ENCODE data around the gene PTPN12.
"Not testable (repeated sequence)": the region's sequence is repeated elsewhere in the genome, so short reads cannot be mapped to it uniquely, and the experiment has no call there.

The PTPN12 gene

DNA sequence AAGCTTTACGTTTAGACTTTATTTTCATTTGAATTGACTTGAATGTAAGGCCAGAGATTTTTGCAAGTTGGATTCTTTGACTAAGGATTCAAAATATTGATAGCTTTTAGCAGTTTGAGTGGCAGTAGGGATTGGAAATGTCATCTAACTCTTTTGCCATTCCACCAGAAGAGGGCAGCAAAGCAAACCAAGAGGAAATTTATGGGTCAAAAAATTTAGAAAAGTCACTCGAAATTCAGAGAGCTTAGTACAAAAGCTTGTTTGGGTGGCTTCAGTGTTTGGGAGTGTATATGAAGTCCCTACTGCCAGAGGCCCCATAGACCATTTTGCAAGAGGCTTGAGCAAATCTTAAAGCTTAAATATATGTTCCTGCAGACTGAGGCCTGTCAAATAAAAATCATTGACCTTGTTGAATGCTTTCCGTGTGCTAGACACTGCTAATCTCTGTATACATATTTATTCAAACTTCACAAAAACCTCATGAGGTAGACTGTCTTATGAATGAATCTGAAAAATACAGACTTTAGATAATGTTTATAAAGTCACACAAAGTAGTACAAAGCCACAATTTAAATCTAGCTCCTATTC, 114.6 kb downstream of the PTPN12 start:
- peak; percentile 34 for DNase-seq (ENCODE audit: low spot score)
- no peak overlapping the region for H3K27ac ChIP-seq
- CTCF ChIA-PET: interaction anchor here (0.6 to 3.2 kb wide), 19 partner anchors 8 to 289 kb away, joined by 3 to 15 read pairs (median 4); no protein-coding TSS in a partner anchor
- POLR2A ChIA-PET (ENCODE audit: low non-redundant PET): interaction anchor here (0.5 kb wide), 1 partner anchor 67 kb away, joined by 3 read pairs; no protein-coding TSS in a partner anchor
- TF ChIP-seq, protein P1, sequence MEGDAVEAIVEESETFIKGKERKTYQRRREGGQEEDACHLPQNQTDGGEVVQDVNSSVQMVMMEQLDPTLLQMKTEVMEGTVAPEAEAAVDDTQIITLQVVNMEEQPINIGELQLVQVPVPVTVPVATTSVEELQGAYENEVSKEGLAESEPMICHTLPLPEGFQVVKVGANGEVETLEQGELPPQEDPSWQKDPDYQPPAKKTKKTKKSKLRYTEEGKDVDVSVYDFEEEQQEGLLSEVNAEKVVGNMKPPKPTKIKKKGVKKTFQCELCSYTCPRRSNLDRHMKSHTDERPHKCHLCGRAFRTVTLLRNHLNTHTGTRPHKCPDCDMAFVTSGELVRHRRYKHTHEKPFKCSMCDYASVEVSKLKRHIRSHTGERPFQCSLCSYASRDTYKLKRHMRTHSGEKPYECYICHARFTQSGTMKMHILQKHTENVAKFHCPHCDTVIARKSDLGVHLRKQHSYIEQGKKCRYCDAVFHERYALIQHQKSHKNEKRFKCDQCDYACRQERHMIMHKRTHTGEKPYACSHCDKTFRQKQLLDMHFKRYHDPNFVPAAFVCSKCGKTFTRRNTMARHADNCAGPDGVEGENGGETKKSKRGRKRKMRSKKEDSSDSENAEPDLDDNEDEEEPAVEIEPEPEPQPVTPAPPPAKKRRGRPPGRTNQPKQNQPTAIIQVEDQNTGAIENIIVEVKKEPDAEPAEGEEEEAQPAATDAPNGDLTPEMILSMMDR (conservative IDR thresholded peaks at IDR 0.05; ENCODE audit: low read depth): peak; percentile 84

DNA sequence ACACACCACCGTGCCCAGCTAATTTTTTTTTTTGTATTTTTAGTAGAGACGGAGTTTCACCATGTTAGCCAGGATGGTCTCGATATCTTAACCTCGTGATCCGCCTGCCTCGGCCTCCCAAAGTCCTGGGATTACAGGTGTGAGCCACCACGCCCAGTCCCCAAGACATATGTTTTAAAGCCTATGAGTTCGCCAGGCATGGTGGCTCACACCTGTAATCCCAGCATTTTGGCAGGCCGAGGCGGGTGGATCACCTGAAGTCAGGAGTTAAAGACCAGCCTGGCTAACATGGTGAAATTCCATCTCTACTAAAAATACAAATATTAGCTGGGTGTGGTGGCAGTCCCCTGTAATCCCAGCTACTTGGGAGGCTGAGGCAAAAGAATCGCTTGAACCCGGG, 115.7 kb downstream of the PTPN12 start:
- H3K27ac ChIP-seq; DNase-seq (ENCODE audit: low spot score); POLR2A ChIA-PET (ENCODE audit: low non-redundant PET): not testable (repeated sequence)
- CTCF ChIA-PET: interaction anchor here (0.6 to 3.2 kb wide), 2 partner anchors 107 to 296 kb away, joined by 3 to 15 read pairs; no protein-coding TSS in a partner anchor

DNA sequence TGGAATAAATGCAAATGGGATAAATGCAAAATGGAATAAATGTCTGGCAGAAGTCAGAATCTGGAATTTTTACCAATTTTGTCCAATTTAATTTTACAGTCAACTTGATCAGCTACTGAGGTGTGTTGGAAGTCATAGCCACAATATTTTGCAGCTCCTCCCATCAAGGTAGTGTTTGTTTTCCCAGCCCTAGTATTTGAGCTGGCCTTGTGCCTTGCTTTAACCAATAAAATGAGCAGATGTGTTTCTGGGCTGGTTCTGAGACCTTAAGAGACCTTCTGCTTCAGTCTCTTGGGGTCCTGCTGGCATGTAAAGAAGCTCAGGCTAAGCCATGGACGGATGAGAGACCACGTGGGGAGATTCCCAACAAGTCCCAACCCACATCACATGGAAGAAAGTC, 116.5 kb downstream of the PTPN12 start:
- no peak for DNase-seq (ENCODE audit: low spot score)
- POLR2A ChIA-PET (ENCODE audit: low non-redundant PET): no interaction called here
- H3K27ac ChIP-seq: no peak overlapping the region
- TF ChIP-seq, protein P1 (conservative IDR thresholded peaks at IDR 0.05; ENCODE audit: low read depth): no peak
- CTCF ChIA-PET: interaction anchor here (0.6 to 3.2 kb wide), 3 partner anchors 11 to 120 kb away, joined by 6 to 15 read pairs (median 10); no protein-coding TSS in a partner anchor

DNA sequence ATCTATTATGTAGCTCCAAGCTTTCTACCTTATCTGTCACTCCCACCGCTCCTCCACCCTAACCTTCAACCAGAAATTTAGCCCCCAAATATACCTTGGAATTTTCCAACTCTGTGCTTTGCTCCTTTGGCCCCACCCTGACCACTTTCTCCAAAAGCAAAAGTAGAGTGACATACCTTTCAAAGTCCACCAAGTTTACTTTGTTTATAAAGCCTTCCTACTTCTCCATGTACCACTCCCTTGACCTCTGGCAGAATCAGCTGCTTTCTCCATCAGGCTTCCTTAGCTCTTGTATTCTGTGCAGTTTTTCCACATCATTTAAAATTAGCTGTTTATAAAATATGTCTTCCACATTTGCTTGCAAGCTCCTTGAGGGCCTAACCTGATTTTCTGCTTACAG, 118.3 kb downstream of the PTPN12 start:
- ChIA-PET CTCF (no interaction called here), POLR2A (ENCODE audit: low non-redundant PET) (no interaction called here)

DNA sequence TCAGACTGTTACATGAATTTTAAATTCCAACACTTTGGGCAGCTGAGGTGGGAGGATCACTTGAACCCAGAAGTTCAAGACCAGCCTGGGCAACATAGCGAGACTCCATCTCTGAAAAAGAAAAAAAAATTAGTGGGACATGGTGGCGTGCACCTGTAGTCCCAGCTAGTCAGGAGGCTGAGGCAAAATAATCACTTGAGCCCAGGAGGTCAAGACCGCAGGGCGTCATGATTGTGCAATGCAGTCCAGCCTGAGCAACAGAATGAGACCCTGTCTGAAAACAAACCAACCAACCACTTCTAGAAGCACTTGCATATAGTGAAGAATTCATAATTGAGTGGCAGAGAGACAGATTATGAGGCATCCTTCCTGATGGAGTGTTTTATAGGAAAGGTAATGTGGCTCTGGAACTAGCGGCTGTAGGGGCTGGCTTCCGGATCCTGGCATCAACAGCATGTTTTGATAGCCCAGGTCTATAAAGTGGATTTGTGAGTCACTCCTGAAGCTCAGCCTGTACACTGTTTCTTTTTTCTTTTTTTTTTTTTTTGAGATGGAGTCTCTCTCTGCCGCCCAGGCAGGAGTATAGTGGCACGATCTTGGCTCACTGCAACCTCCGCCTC, 118.9 kb downstream of the PTPN12 start:
- no peak overlapping the region for H3K27ac ChIP-seq
- DNase-seq (ENCODE audit: low spot score): no peak
- CTCF ChIA-PET: interaction anchor here (0.6 to 2.8 kb wide), 2 partner anchors 104 to 394 kb away, joined by 3 to 9 read pairs; no protein-coding TSS in a partner anchor
- TF ChIP-seq, protein P1 (conservative IDR thresholded peaks at IDR 0.05; ENCODE audit: low read depth): no peak
- POLR2A ChIA-PET (ENCODE audit: low non-redundant PET): no interaction called here

More for the DNA sequence above, 118.3 kb downstream of the PTPN12 start:
- H3K27ac ChIP-seq: no peak overlapping the region
- no peak for DNase-seq (ENCODE audit: low spot score)
- TF ChIP-seq, protein P1 (conservative IDR thresholded peaks at IDR 0.05; ENCODE audit: low read depth): no peak

DNA sequence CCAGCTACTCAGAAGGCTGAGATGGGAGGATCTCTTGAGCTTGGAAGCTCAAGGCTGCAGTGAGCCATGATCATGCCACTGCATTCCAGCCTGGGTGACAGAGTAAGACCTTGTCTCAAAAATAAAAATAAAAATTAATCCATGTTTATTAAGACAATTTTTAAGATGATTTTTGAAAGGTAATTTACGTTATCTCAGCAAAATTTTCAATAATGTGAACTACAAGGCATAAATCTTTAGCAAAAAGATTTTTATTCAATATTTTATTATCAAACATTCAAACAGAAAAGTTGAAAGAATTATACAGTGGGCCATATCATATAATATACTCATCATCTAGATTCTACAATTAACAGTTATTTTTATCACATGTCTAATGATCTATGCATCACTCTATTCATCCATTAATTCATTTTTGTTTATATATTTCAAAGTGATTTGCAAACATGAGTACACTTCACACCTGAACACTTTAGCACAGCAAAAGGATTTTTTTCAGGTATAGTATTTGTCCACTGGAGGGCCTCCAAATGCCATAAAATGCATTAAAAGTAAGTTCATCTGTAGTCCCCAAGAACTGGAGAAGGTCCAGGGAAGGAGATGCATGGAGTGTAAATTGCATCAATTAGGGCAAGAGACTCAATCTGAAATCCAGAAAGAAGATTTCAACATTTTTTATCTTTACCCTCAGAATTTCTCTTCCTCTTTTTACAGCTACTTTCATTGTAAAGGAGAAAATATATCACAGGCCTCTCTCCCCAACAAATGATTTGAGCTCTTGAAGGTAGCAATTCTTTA, 120.5 kb downstream of the PTPN12 start:
- no peak overlapping the region for H3K27ac ChIP-seq
- CTCF ChIA-PET: interaction anchor here (0.6 to 2.8 kb wide), 7 partner anchors 58 to 252 kb away, joined by 3 to 9 read pairs (median 4); no protein-coding TSS in a partner anchor
- TF ChIP-seq, protein P1 (conservative IDR thresholded peaks at IDR 0.05; ENCODE audit: low read depth): peak; percentile 77
- DNase-seq (ENCODE audit: low spot score): peak; percentile 39
- POLR2A ChIA-PET (ENCODE audit: low non-redundant PET): no interaction called here
